NK-92 treated with Interleukin-12 subunit alpha and Interleukin-12 subunit beta, amount 100 ng/mL, for 24 hours (cell line): ENCODE data around the gene RIMS4.
"Not testable (repeated sequence)": the region's sequence is repeated elsewhere in the genome, so short reads cannot be mapped to it uniquely, and the experiment has no call there.

Experiments
- DNase-seq: peaks from one replicate; lab custom pipeline; 2025; lab: John Stamatoyannopoulos, UW

Gene RIMS4

DNA sequence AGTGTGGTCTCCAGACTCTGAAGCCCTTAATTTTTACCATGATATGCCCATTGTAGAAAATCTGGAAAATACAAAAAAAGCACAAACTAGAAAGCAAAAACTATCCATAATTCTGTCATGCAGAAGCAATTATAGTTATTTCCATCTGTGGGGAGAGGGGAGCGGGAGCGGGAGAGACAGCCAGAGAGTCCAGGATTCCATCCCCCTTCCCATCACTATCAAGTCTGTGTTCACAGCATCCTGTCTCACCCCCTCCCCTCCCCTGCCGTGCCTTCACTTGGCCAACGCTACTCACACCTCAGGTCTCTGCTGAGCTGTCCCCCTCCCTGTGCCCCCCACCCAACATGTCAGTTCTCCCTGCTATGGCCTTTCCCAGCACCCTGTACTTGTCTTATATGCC is 14.5 kb downstream of the RIMS4 start:
- no peak for DNase-seq

DNA sequence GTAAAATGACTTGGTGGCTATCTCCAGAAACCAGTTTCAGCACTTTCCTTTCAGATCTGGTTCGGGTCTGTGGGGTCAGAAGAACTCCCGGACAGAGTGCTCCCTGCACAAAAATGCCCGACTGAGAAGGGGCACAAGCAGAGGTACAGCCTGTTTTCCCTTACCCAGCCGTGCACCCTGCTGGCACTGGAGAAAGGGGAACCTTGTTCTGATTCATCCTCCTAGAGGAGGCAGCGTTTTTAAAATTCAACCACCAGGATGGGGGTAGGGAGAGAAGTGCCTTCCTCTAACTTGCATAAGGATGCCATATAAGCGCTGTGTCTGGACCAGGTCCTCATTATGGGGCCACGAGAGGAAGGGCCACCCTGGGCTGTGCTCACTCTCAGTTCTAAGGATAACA is 17.6 kb downstream of the RIMS4 start:
- DNase-seq, result no peak

DNA sequence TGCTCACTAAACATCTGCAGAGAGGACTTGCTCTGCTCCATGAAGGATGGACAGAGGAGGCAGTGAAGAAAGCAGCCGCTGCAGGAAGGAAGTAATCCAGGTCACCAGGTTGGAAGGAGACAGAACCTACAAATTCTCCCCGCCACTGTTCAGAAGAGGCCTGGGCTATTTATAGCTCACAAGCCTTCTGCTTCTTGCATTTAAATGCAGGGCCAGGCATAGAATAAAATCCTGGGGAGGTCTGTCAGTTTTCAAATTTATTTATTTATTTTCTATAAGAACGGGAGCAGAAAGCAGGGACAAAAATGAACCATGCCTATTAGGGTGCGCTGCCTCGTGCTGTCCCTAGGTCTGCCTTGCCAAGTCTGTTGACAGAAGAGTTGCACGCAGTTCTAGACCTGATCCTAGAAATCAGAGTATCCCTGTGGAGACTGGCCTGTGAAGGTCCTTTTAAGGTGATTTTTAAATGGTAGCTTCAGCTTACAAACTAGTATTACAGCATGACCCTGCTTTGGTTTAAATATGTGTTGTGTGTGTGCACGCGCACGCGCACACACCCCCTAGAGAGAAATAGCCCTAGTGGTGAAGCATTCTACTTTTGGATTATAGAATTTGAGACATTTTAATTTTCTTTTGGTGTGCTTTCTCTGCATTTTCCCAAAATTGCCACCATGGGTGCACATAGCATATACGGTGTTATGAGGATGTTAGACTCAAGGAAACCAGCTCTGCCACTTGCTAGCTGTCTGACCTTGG is 19.5 kb downstream of the RIMS4 start:
- no peak for DNase-seq

DNA sequence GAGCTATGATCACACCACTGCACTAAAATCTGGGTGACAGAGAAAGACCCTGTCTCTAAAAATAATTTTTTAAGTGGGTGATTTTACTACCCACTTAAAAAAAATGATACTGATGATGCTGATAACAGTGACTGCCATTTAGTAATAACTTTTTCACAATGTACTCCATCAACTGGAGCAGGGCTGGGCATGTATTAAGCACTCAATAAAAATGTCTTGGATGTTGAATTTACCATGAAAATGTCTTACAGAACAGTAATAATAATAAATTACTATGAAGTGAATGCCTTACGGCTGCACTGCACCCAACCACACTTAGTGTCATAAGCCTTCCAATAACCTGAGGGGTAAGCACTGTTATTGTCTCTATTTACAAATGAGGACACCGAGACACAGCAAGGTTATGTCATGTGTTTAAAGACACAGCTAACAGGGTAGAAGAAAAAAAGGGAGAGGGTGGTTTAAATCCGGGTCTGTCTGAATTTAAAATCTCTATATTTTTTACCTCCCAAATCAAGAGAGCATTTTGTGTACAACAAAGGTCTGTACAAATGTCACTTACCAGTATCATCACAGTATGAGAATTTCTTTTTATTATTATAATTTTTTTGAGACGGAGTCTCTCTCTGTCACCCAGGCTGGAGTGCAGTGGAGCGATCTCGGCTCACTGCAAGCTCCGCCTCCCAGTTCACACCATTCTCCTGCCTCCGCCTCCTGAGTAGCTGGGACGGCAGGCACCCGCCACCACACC is 21.5 kb downstream of the RIMS4 start:
- no peak for DNase-seq

DNA sequence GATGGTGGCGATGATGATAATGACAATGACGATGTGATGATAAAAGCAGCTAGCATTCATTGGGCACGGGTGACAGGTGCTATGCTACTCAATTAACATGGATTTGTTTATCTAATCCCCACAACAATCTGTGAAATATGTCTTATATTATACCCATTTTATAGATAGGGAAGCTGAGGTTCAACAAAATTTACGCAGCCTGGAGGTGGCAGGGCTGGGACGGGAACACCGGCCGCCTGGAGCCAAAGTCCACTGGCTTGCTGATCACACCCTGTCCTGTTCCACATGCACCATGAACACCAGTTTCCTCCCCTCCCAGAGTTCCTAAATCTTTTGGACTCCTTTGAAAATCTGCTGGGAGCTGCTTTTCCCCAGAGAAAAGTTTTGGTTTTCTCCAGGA is 23.0 kb downstream of the RIMS4 start:
- DNase-seq, result no peak

DNA sequence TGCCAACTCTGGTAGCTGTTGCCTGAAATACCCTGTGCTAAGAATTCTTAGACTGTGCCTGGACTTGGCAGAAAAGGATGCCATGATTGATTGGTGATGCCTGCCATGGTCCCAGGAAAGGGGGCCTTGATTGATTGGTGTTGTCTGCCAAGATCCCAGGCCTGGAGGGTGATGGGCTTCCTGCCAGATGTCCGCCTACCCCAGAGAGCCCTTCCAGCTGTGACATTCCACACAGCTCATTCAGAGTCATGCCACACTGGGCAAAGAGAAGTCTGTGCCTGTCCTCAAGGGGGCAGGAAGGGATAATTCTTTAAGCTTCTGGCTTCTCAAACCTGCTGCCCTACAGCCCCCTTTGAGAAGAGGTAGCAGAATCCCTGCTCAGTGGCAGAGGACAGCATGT is 24.6 kb downstream of the RIMS4 start:
- no peak for DNase-seq

DNA sequence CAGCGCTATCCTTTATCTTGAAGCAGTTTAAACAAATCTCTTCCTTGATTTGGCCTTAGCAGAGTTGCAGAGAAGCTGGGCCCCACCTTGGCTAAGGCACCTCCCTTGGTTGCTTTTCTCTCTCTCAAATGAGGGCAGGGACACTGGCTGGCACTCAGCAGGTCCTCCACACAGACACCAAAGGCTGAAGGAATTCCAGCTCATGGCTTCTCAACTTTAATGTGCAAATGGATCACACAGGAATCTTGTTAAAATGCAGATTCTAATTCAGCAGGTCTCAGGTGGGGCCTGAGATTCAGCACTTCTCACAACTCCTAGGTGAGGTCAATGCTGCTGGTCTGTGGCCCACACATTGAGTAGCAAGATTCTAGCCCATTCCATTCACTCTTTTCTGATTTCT is 25.7 kb downstream of the RIMS4 start:
- no peak for DNase-seq

DNA sequence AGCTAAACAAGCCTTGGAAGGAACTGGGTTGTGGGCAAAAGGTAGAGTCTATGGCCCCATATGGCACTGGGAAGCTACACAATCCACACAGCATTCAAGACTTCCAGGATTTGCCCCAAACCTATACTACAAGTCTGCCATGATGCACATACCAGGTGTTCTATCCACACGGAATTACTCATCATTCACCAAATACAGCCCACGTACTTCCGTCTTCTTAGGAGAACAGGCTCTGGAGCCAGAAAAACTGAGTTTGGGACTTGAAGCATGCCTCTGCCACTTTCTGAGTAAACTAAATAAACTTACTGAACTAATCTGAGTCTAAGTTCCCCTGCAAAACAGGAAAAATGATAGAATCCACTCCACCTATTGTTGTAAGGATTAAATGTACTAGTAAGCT is 28.6 kb downstream of the RIMS4 start:
- no peak for DNase-seq

DNA sequence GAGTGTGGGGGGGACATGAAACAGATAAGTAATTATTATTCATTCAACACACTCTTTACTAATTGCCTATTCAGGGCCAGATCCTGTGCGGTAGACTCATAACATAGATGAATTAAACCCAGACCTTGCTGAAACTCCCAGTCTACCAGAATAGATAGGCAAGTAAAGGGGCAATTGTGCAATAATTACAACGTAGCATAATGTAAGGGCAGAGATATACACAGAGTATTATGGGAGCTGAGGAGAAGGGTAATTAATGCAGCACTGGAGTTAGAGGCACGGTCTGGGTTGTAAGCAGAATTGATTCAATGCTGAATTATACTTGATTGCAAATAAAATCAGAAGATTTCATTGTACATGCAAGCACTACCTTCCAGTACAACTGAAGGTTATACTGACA is 29.2 kb downstream of the RIMS4 start:
- no peak for DNase-seq

DNA sequence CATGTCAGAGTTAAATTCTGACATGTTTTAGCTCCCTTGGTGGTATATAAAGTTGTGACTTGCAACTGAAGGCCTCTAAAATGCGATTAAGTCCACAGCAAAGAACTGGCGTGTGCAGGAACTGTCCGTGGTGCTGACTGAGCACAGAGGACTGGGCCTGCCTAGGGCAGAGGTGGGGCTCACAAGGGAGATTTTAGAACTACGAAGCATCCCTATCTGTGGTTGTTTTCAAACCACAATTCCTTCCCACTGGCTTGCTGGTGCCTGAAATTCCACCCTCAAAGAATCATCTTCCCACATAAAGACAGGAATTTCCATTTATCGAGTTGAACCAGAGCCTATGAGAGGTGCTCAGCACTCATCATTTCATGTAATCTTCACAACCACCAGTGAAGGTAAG is 30.1 kb downstream of the RIMS4 start:
- DNase-seq, result no peak

DNA sequence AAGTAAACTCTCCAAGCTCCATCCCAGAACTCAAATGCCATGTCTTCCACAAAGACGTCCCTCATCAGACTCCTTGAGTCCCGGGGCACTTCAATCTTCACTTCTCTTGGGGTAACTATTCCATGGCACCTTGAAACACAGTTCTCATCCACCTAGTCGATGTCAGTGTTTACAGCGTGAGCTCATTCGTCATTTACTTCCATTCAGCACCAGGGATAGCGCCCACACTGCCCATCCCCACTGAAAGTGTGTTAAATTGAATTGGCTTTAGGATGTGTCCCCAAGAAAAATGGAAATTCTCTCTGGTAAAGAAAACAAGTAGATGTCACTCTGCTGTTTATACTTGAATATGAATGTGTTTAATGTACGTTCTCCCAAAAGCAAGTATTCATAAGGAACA is 33.4 kb downstream of the RIMS4 start:
- DNase-seq, result no peak

DNA sequence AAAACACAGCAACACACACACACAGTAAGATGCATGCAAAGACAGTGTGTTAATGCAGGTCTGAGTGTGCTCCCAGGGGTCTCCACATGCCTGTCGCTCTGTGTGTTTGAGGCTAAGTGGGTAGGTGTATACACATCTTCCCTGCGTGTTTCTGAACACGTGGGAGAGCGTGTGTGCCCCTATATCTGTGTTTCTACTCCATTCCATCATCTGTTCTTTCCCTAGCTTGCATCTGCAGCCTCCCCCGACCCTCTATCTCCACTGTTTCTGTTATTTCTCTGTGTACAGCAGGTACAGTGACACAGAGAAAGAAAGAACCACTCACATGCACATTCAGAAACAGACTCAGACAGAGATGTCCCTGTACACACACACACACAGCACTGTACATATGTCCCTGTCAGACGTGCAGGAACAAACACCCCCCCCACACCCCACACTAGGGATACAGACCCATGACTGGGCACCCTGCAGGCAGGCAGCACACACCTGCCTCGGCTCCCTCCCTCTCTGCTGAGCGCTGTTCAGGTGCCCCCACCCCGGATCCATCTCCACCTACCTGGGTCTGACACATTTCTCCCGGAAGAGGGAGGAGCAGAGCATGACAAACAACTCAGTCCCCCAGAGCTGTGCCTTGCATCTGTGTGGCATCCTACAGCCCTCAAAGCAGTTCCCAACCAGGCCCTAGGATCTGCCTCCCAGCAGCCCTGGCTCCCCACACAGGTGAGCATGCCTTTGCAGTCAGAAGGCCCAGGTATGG is 37.1 kb downstream of the RIMS4 start:
- DNase-seq, result no peak

DNA sequence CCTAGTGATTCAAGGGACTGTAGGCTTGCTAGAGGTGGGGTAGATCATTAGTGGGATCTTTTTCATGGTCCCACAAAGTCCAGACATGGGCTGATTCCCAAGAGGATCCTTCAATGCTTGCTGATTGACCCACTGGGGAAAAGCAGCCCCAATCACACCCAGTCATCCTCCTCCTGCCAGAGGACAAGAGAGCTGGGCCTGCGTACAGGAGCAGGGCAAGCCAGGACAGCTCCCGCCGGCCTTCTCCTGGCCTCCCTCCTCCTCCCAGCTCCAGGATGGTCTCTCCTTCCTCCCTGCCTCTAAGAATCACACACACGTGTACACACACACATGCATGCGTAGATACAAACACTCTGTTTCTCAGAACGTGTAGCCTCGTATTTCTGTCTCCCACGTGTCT is 37.7 kb downstream of the RIMS4 start:
- DNase-seq, result no peak

DNA sequence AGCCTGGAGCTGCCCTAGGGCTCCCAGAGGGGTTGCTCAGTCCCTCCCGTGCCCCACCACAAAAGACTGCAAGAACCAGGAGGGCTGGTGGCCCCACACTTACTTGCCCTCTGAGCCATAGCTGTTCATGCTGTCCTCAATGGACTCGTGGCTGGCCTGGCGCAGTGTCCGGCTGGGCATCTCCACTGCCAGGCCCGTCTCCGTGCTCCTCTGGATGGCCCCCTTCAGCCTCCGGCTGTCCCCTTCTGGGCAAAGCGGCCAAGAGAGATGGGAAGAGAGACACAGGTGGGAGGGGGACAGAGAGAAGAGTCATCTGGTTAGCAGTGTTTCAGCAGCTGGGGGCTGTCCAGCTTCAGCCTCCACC is 39.2 kb downstream of the RIMS4 start:
- no peak for DNase-seq

DNA sequence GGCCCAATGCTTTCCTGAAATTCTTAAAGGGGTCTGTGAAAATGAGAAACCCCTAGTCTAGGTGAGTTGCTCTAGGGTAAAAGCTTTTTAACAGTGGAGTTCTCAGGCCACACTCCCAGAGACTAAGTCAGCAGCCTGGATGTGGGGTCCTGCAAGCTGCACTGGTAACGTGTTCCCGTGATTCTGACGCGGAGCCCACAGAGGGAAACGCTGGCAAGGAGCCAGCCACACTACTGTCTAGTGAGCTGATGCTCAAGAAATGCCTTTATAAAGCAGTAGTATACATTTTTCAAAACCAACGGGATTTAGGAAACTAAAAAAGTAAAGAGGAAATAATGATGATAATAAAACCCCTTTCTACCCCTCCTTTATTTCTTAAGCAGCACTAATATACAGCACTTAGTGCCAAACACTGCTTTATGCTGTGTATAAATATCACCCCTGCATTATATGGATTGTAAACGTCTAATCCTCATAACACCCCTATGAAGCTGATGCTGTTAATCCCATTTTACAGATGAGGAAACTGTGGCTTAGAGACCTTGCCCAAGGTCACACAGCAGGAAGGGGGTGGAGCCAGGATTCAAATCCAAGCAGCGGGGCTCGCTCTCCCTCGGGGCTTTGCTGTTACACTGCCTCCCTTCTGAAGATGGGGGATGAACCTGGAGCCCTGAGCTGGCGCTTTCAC is 39.7 kb downstream of the RIMS4 start:
- no peak for DNase-seq

DNA sequence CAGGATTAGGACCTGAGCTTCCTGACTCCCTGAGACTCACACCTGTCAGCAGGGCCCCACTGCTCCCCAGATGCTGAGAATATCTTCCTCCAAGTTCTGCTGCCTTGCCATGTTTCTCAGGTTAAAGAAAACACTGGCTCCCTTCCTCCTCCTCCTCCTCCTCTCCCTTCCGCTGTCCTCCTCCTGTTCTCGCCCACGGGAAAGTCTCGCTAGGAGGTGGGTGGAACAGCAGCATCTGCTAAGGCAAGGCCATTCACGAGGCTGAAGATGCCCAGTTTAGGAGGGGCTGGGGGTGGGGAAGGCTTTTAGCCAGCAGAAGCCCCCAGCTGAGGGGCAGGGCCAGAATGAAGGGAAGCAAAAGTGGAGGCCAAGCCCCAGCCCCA is 40.9 kb downstream of the RIMS4 start:
- no peak for DNase-seq

DNA sequence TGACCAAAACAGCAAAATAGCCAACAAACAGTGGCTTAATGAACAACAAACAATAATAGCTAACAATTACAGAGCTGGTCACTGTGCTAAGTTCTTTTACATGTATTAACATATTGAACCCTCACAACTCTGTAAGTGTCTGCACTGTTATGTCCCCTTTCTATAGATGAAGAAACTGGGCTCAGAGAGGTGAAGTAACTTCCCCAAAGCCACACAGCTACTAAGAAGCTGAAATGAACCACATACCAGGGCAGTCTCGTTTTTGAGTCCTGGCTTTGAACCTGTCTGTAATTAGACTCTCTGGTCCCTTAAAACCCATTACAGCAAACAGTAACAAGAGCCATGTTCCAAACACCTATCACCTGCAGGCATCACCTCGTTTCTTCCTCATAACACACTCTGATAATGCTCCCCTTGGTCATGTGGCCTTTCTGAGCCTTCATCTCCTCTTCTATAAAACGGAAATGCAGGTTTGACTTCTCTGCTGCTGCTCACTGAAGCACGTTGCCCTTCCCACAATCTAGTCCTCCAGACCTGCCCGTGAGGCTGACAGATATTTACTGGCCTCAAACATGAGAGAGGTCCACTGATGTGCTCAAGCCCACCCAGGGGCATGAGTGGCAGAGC is 41.4 kb downstream of the RIMS4 start:
- no peak for DNase-seq

DNA sequence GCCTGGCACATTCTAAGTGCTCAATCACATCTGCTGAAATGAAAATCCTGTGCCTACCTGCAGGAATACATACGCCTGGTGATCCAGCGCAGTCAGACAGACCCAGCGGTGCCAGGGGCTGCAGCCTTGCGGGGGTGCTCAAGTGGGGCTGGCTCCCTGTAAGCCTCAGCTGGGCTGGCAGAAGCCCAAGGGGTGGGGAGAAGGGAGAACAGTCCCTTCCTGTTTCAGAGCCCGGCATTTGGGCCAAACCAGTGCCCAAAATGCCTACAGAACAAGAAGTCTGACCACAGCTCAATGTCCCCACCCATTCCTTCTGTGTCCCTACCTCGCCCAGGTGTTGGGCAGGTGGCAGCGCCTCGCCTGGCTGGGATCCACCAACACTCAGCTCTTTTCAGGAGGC is 42.1 kb downstream of the RIMS4 start:
- DNase-seq, result no peak

DNA sequence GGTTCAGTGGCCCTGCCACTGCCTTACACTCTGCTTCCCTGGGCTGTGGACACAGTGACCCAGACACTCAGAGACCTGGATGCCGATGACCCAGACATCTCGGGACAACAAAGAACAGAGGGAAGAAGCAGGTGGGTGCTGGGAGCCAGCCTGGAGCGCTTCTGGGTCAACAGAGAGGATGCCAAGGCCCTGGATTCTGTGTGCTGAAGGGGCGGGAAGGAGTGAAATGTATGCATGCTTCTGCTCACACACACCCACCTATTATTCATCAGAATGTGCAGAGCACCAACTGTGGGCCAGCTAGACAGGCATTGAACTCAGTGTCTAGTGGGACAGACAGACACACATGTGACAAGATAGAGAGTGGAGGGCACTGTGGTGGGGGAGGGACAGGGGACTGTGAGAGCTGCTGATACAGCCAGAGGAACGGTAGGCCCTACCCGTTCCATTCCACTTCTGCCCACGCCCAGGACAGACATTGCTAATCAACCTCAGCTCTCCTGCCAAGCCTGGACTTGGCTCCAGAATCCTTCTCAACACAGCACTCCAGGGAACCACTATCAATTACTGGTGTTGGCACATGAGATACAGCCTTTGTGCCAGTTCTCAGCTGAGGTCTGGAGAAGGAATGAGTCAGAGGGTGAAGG is 44.5 kb downstream of the RIMS4 start:
- DNase-seq, result no peak

DNA sequence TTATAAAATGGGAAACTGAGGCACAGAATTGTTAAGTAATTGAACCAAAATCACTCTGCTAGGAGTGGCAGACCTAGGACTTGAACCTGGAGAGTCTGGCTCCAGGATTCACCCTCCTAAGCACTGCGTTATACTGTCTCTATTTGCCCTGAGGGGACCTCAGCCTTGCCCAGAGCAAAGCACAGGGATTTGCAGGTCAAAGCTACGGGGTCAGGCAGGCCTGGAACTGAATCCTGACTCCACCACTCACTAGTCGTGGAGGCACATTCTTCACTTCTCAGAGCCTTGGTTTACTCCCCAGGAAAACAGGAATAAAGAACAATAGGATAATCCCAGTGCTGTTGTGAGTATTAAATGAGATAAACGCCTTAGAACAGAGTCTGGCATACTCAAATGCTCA is 45.3 kb downstream of the RIMS4 start:
- DNase-seq, result no peak

DNA sequence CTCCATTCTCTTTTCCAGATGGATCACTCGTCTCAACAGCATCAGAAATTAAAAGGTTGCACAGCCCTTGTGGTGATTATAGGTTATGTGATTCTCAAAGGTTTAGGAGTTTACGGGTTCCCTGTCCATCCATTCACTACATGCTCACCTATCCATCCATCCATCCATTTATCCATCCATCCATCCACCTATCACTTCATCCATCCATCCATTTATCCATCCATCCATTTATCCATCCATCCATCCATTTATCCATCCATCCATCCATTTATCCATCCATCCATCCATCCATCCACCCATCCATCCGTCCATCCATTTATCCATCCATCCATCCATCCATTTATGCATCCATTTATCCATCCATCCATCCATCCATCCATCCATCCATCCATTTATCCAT is 46.5 kb downstream of the RIMS4 start:
- not testable (repeated sequence) for DNase-seq
